OCI-LY3 (cell line): ENCODE data around the gene SCRN1.

ENCODE experiments used
- H2AFZ ChIP-seq: fragments of 200-600, 300-600 bp; shearing (Covaris generic); 2 replicates; pipeline ENCODE4 v1.6.0; 2014; ENCODE audit warnings: antibody characterized with exemption, low read depth, low read length
- H3K27ac ChIP-seq: fragments of 200-600, 300-600 bp; sonication (generic); 2 replicates; pipeline ENCODE4 v1.5.1; 2014; ENCODE audit warnings: mild to moderate bottlenecking, low read length, moderate library complexity, mixed read lengths
- H3K27me3 ChIP-seq: fragments of 200-600, 300-600 bp; sonication (generic); 2 replicates; pipeline ENCODE4 v1.6.1; 2014; ENCODE audit warnings: low read depth, low read length, mixed read lengths
- H3K36me3 ChIP-seq: fragments of 200-600, 300-600 bp; sonication (generic); replicated peaks from 2 replicates; pipeline ENCODE3; 2014; ENCODE audit warnings: low read depth, low read length, mixed read lengths
- H3K4me1 ChIP-seq: fragments of 300-600, 200-600 bp; sonication (generic); 2 replicates; pipeline ENCODE4 v1.6.1; 2014; ENCODE audit warnings: low read length, mixed read lengths
- H3K4me2 ChIP-seq: fragments of 200-600, 300-600 bp; sonication (generic); 2 replicates; pipeline ENCODE4 v1.6.1; 2014; ENCODE audit warnings: low read length, mixed read lengths
- H3K4me3 ChIP-seq: fragments of 300-600, 200-600 bp; sonication (generic); 2 replicates; pipeline ENCODE4 v1.5.1; 2014; ENCODE audit warnings: antibody characterized with exemption, mild to moderate bottlenecking, low read length, moderate library complexity
- H3K79me2 ChIP-seq: fragments of 300-600, 200-600 bp; shearing (Covaris generic); 2 replicates; pipeline ENCODE4 v1.6.1; 2014; ENCODE audit warnings: mild to moderate bottlenecking, low read length, mixed read lengths
- H3K9ac ChIP-seq: fragments of 300-600, 200-600 bp; shearing (Covaris generic); 2 replicates; pipeline ENCODE4 v1.6.0; 2014; ENCODE audit warnings: mild to moderate bottlenecking, low read length, moderate library complexity
- H3K9me3 ChIP-seq: fragments of 200-600, 300-600 bp; shearing (Covaris generic); 2 replicates; pipeline ENCODE4 v1.6.1; 2014; ENCODE audit warnings: low read length, mixed read lengths; ENCODE audit not compliant: insufficient read depth
- H4K20me1 ChIP-seq: fragments of 200-600, 300-600 bp; sonication (generic); 2 replicates; pipeline ENCODE4 v1.6.1; 2016; ENCODE audit warnings: low read length, mixed read lengths; ENCODE audit not compliant: insufficient read depth
- EZH2phosphoT487 ChIP-seq: fragments of 200-600 bp; shearing (Covaris generic); IDR thresholded peaks from 2 replicates; pipeline ENCODE4 v1.6.1; 2018; ENCODE audit warnings: antibody characterized with exemption, mixed run types, low read depth
- TF ChIP-seq, protein P1 (sequence below): fragments of 200-600, 300-600 bp; sonication (generic); IDR thresholded peaks from 2 replicates; pipeline ENCODE4 v1.5.1; 2014; ENCODE audit warnings: antibody characterized with exemption, low read length, low read depth

SCRN1 gene

GRCh38 chr7:29924006-29924405 is 65.6 kb downstream of the SCRN1 start:
- Histone ChIP-seq H3K9me3 (no peaks in the 10 kb centered on the region), H3K4me2 (no peak overlapping the region), H3K9ac (no peak overlapping the region)

GRCh38 chr7:29922921-29923700 is 66.5 kb downstream of the SCRN1 start:
- H2AFZ ChIP-seq = no peak overlapping the region
- no peak overlapping the region for H3K4me2 ChIP-seq
- no peak overlapping the region for H3K4me3 ChIP-seq
- no peaks in the 10 kb centered on the region for H3K27me3 ChIP-seq
- H3K36me3 ChIP-seq = no peaks in the 10 kb centered on the region
- H3K9ac ChIP-seq = no peak overlapping the region
- H3K9me3 ChIP-seq = no peaks in the 10 kb centered on the region
- TF ChIP-seq, protein P1, sequence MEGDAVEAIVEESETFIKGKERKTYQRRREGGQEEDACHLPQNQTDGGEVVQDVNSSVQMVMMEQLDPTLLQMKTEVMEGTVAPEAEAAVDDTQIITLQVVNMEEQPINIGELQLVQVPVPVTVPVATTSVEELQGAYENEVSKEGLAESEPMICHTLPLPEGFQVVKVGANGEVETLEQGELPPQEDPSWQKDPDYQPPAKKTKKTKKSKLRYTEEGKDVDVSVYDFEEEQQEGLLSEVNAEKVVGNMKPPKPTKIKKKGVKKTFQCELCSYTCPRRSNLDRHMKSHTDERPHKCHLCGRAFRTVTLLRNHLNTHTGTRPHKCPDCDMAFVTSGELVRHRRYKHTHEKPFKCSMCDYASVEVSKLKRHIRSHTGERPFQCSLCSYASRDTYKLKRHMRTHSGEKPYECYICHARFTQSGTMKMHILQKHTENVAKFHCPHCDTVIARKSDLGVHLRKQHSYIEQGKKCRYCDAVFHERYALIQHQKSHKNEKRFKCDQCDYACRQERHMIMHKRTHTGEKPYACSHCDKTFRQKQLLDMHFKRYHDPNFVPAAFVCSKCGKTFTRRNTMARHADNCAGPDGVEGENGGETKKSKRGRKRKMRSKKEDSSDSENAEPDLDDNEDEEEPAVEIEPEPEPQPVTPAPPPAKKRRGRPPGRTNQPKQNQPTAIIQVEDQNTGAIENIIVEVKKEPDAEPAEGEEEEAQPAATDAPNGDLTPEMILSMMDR = no peak
- no peak for TF ChIP-seq EZH2phosphoT487
- no peak overlapping the region for H3K27ac ChIP-seq
- H3K79me2 ChIP-seq = no peaks in the 10 kb centered on the region
- H4K20me1 ChIP-seq = no peaks in the 10 kb centered on the region
- H3K4me1 ChIP-seq = no peaks in the 10 kb centered on the region

More at GRCh38 chr7:29924006-29924405, 65.6 kb downstream of the SCRN1 start:
- H3K4me3 ChIP-seq = no peak overlapping the region
- no peaks in the 10 kb centered on the region for H3K4me1 ChIP-seq
- H3K36me3 ChIP-seq = no peaks in the 10 kb centered on the region
- TF ChIP-seq EZH2phosphoT487 = no peak
- TF ChIP-seq, protein P1 = no peak
- H3K27me3 ChIP-seq = no peaks in the 10 kb centered on the region
- H3K27ac ChIP-seq = no peak overlapping the region
- no peaks in the 10 kb centered on the region for H4K20me1 ChIP-seq
- no peaks in the 10 kb centered on the region for H3K79me2 ChIP-seq
- no peak overlapping the region for H2AFZ ChIP-seq

- no peaks in the 10 kb centered on the region for H3K27me3 ChIP-seq
- no peaks in the 10 kb centered on the region for H3K36me3 ChIP-seq
Observed at GRCh38 chr7:29921404-29922010, 68.1 kb downstream of the SCRN1 start.

DNA sequence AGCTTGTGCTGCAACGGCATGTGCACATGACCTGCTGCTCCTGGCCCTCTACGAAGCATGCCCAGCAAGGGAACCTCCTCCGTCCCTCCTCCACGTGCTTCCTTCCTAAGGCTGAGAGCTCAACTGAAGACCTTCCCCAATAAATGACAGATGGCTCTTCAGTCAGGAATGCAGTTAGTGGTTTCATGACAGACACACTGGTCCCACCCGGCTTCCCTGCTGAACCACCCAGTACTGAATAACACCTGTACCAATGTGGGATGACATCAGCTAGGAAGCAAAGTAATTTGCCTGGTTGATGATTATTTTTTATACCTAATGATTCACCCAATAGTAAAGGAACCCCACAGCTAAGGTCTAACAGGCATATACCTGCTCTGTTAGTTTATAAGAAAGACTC is 69.1 kb downstream of the SCRN1 start:
- Histone ChIP-seq H3K27me3 (no peaks in the 10 kb centered on the region), H3K4me2 (no peak overlapping the region), H3K79me2 (no peaks in the 10 kb centered on the region), H3K36me3 (no peaks in the 10 kb centered on the region), H3K9me3 (no peaks in the 10 kb centered on the region), H3K4me1 (no peaks in the 10 kb centered on the region), H3K27ac (no peak overlapping the region), H4K20me1 (no peaks in the 10 kb centered on the region), H2AFZ (no peak overlapping the region), H3K4me3 (no peak overlapping the region), H3K9ac (no peak overlapping the region)
- no peak for TF ChIP-seq EZH2phosphoT487
- TF ChIP-seq, protein P1 = no peak

More at GRCh38 chr7:29921404-29922010, 68.1 kb downstream of the SCRN1 start:
- no peaks in the 10 kb centered on the region for H3K79me2 ChIP-seq
- no peak for TF ChIP-seq EZH2phosphoT487
- TF ChIP-seq, protein P1 = peak; percentile 78
- H4K20me1 ChIP-seq = no peaks in the 10 kb centered on the region
- H3K4me1 ChIP-seq = no peaks in the 10 kb centered on the region
- no peak overlapping the region for H2AFZ ChIP-seq
- no peak overlapping the region for H3K4me3 ChIP-seq
- no peak overlapping the region for H3K27ac ChIP-seq
- H3K9me3 ChIP-seq = no peaks in the 10 kb centered on the region
- no peak overlapping the region for H3K9ac ChIP-seq
- H3K4me2 ChIP-seq = no peak overlapping the region
